Dendritic cell treated with granulocyte-macrophage colony-stimulating factor and Interleukin-4, amounts not matched to agents 40 ng/mL and 50 ng/mL, for 4 days (primary cell): ENCODE results near the gene TRANK1.
A peak's percentile ranks its signal among the peaks of the same experiment; 100 is the strongest.

Source experiments
- H3K27ac Mint-ChIP-seq: one replicate; pipeline ENCODE4 v1.8.0; 2022; ENCODE audit warnings: mild to moderate bottlenecking, mixed read lengths
- H3K27me3 Mint-ChIP-seq: one replicate; pipeline ENCODE4 v1.8.0; 2022; ENCODE audit warnings: mild to moderate bottlenecking, mixed read lengths
- H3K36me3 Mint-ChIP-seq: one replicate; pipeline ENCODE4 v1.8.0; 2022; ENCODE audit warnings: low read depth, mixed read lengths
- H3K4me1 Mint-ChIP-seq: one replicate; pipeline ENCODE4 v1.8.0; 2022; ENCODE audit warnings: low read depth, mixed read lengths
- H3K4me3 Mint-ChIP-seq: one replicate; pipeline ENCODE4 v1.8.0; 2022; ENCODE audit warnings: mild to moderate bottlenecking, moderate library complexity, mixed read lengths
- H3K9me3 Mint-ChIP-seq: one replicate; pipeline ENCODE4 v1.8.0; 2022; ENCODE audit warnings: mixed read lengths
- intact Hi-C: fragments of 100-400 bp; cut with micrococcal nuclease; formaldehyde crosslinking; loops from one replicate; pipeline ENCODE4 v1.15.0; 2022

Gene TRANK1

GRCh38 chr3:36843065-36844051 is 101.5 kb downstream of the TRANK1 start:
- Mint-ChIP-seq H3K27me3 (no peaks in the 10 kb centered on the region), H3K27ac (no peak overlapping the region), H3K9me3 (peaks cover 9% of the 10 kb centered on the region), H3K36me3 (peaks cover 66% of the 10 kb centered on the region), H3K4me1 (no peaks in the 10 kb centered on the region), H3K4me3 (no peak overlapping the region)
- intact Hi-C loops = no loop called here

GRCh38 chr3:36842275-36842674 is 102.6 kb downstream of the TRANK1 start:
- H3K4me1 Mint-ChIP-seq = no peaks in the 10 kb centered on the region
- H3K4me3 Mint-ChIP-seq = no peak overlapping the region
- intact Hi-C loops = no loop called here
- H3K27ac Mint-ChIP-seq = no peak overlapping the region
- H3K9me3 Mint-ChIP-seq = peaks cover 9% of the 10 kb centered on the region
- no peaks in the 10 kb centered on the region for H3K27me3 Mint-ChIP-seq
- peaks cover 69% of the 10 kb centered on the region for H3K36me3 Mint-ChIP-seq

GRCh38 chr3:36840453-36840921 is 104.4 kb downstream of the TRANK1 start:
- intact Hi-C loops = no loop called here
- Mint-ChIP-seq H3K4me3 (no peak overlapping the region), H3K4me1 (no peaks in the 10 kb centered on the region), H3K27ac (no peak overlapping the region), H3K36me3 (peaks cover 53% of the 10 kb centered on the region), H3K9me3 (peaks cover 9% of the 10 kb centered on the region), H3K27me3 (no peaks in the 10 kb centered on the region)

- no peak overlapping the region for H3K4me3 Mint-ChIP-seq
- H3K4me1 Mint-ChIP-seq = no peaks in the 10 kb centered on the region
- peaks cover 40% of the 10 kb centered on the region for H3K36me3 Mint-ChIP-seq
- intact Hi-C loops = no loop called here
- peaks cover 9% of the 10 kb centered on the region for H3K9me3 Mint-ChIP-seq
- no peak overlapping the region for H3K27ac Mint-ChIP-seq
- H3K27me3 Mint-ChIP-seq = no peaks in the 10 kb centered on the region
Measured at GRCh38 chr3:36837089-36837488, 107.8 kb downstream of the TRANK1 start.

GRCh38 chr3:36833160-36833814 is 111.6 kb downstream of the TRANK1 start:
- H3K27me3 Mint-ChIP-seq = no peaks in the 10 kb centered on the region
- no peak overlapping the region for H3K4me3 Mint-ChIP-seq
- intact Hi-C loops = no loop called here
- no peak overlapping the region for H3K27ac Mint-ChIP-seq
- no peaks in the 10 kb centered on the region for H3K9me3 Mint-ChIP-seq
- H3K36me3 Mint-ChIP-seq = peaks cover 41% of the 10 kb centered on the region
- no peaks in the 10 kb centered on the region for H3K4me1 Mint-ChIP-seq

- H3K27me3 Mint-ChIP-seq = no peaks in the 10 kb centered on the region
- peaks cover 38% of the 10 kb centered on the region for H3K36me3 Mint-ChIP-seq
- H3K4me1 Mint-ChIP-seq = no peaks in the 10 kb centered on the region
- H3K9me3 Mint-ChIP-seq = no peaks in the 10 kb centered on the region
- H3K27ac Mint-ChIP-seq = no peak overlapping the region
- no peak overlapping the region for H3K4me3 Mint-ChIP-seq
- intact Hi-C loops = no loop called here
Measured at GRCh38 chr3:36832406-36832805, 112.4 kb downstream of the TRANK1 start.

GRCh38 chr3:36827133-36827532 is 117.7 kb downstream of the TRANK1 start:
- peaks cover 34% of the 10 kb centered on the region for H3K36me3 Mint-ChIP-seq
- H3K27ac Mint-ChIP-seq = no peak overlapping the region

GRCh38 chr3:36826240-36826639 is 118.6 kb downstream of the TRANK1 start:
- no peak overlapping the region for H3K27ac Mint-ChIP-seq
- H3K9me3 Mint-ChIP-seq = no peaks in the 10 kb centered on the region
- no peak overlapping the region for H3K4me3 Mint-ChIP-seq
- H3K36me3 Mint-ChIP-seq = peaks cover 25% of the 10 kb centered on the region
- no peaks in the 10 kb centered on the region for H3K27me3 Mint-ChIP-seq
- intact Hi-C loops = no loop called here
- H3K4me1 Mint-ChIP-seq = no peaks in the 10 kb centered on the region

More at GRCh38 chr3:36827133-36827532, 117.7 kb downstream of the TRANK1 start:
- intact Hi-C loops = no loop called here
- H3K4me1 Mint-ChIP-seq = no peaks in the 10 kb centered on the region
- no peaks in the 10 kb centered on the region for H3K9me3 Mint-ChIP-seq
- no peak overlapping the region for H3K4me3 Mint-ChIP-seq
- H3K27me3 Mint-ChIP-seq = no peaks in the 10 kb centered on the region

- Mint-ChIP-seq H3K27ac (no peak overlapping the region), H3K4me1 (no peaks in the 10 kb centered on the region), H3K4me3 (no peak overlapping the region), H3K9me3 (no peaks in the 10 kb centered on the region), H3K36me3 (peaks cover 16% of the 10 kb centered on the region), H3K27me3 (no peaks in the 10 kb centered on the region)
- intact Hi-C loops = no loop called here
Measured at GRCh38 chr3:36824443-36824842, 120.4 kb downstream of the TRANK1 start.

- intact Hi-C loops = no loop called here
- Mint-ChIP-seq H3K4me3 (no peak overlapping the region), H3K27ac (no peak overlapping the region), H3K4me1 (no peaks in the 10 kb centered on the region), H3K36me3 (peaks cover 12% of the 10 kb centered on the region), H3K9me3 (no peaks in the 10 kb centered on the region), H3K27me3 (no peaks in the 10 kb centered on the region)
Measured at GRCh38 chr3:36823806-36824205, 121.0 kb downstream of the TRANK1 start.

- Mint-ChIP-seq H3K27me3 (peaks cover 2% of the 10 kb centered on the region), H3K4me3 (no peak overlapping the region), H3K27ac (no peak overlapping the region), H3K9me3 (no peaks in the 10 kb centered on the region), H3K36me3 (no peaks in the 10 kb centered on the region), H3K4me1 (peaks cover 18% of the 10 kb centered on the region)
- intact Hi-C loops = no loop called here
Measured at GRCh38 chr3:36820083-36820482, 124.8 kb downstream of the TRANK1 start.

GRCh38 chr3:36817806-36818533 is 126.9 kb downstream of the TRANK1 start:
- H3K36me3 Mint-ChIP-seq = no peaks in the 10 kb centered on the region
- H3K27me3 Mint-ChIP-seq = peaks cover 4% of the 10 kb centered on the region
- H3K4me3 Mint-ChIP-seq = no peak overlapping the region
- H3K27ac Mint-ChIP-seq = no peak overlapping the region
- peaks cover 37% of the 10 kb centered on the region for H3K4me1 Mint-ChIP-seq
- H3K9me3 Mint-ChIP-seq = no peaks in the 10 kb centered on the region
- intact Hi-C loops = no loop called here

GRCh38 chr3:36815375-36815774 is 129.5 kb downstream of the TRANK1 start:
- no peak overlapping the region for H3K4me3 Mint-ChIP-seq
- H3K27me3 Mint-ChIP-seq = peaks cover 4% of the 10 kb centered on the region
- peaks cover 37% of the 10 kb centered on the region for H3K4me1 Mint-ChIP-seq

GRCh38 chr3:36814776-36815175 is 130.1 kb downstream of the TRANK1 start:
- Mint-ChIP-seq H3K27me3 (peaks cover 4% of the 10 kb centered on the region), H3K9me3 (no peaks in the 10 kb centered on the region), H3K4me1 (peaks cover 37% of the 10 kb centered on the region), H3K27ac (peak overlapping the region; percentile 58), H3K4me3 (no peak overlapping the region), H3K36me3 (no peaks in the 10 kb centered on the region)
- intact Hi-C loops = no loop called here

More at GRCh38 chr3:36815375-36815774, 129.5 kb downstream of the TRANK1 start:
- H3K27ac Mint-ChIP-seq = peak overlapping the region; percentile 47
- H3K9me3 Mint-ChIP-seq = no peaks in the 10 kb centered on the region
- no peaks in the 10 kb centered on the region for H3K36me3 Mint-ChIP-seq
- intact Hi-C loops = no loop called here
